ENCODE measurements around the gene COQ10B.

GRCh38 chr2:197464175-197464574 is 10.8 kb downstream of the COQ10B start:
- no peak for TF ChIP-seq CTCF (IDR thresholded peaks at IDR 0.05)
- no peak for TF ChIP-seq POLR2A (IDR thresholded peaks at IDR 0.05)
